K562 (cell line): ENCODE data around the gene KIAA2012. TPM values are rescaled to one million over a fixed set of nuclear protein-coding genes. Genes with fewer than 3 reads are reported as not detected.

Experiments
- DMBX1 ChIP-seq: fragments of 250-450 bp; sonication (Bioruptor Pico); IDR thresholded peaks from 2 replicates; pipeline ENCODE4 v1.8.0; 2022; ENCODE audit warnings: inconsistent platforms, mild to moderate bottlenecking, moderate library complexity, borderline replicate concordance
- ELF1 ChIP-seq: fragments of 200-800 bp; sonication (Bioruptor generic); IDR thresholded peaks from 2 replicates; pipeline ENCODE4 v1.6.1; 2016; ENCODE audit warnings: missing genetic modification characterization, missing compliant biosample characterization
- ESRRA ChIP-seq: fragments of 450-650 bp; IDR thresholded peaks from 2 replicates; pipeline ENCODE4 v1.6.1; 2014; ENCODE audit warnings: low read depth, mild to moderate bottlenecking, moderate library complexity, borderline replicate concordance
- FOS ChIP-seq: IDR thresholded peaks from 3 replicates; pipeline ENCODE4 v1.6.1; 2011; ENCODE audit not compliant: insufficient read length; ENCODE audit errors: extremely low read depth
- GATAD2B ChIP-seq: fragments of 450-650 bp; IDR thresholded peaks from 2 replicates; pipeline ENCODE4 v1.6.1; 2017; ENCODE audit warnings: mild to moderate bottlenecking, borderline replicate concordance
- MIER1 ChIP-seq: fragments of 450-650 bp; IDR thresholded peaks from 2 replicates; pipeline ENCODE4 v1.6.1; 2016; ENCODE audit warnings: antibody characterized with exemption, mild to moderate bottlenecking, low read depth
- NR1H2 ChIP-seq: sonication (generic); formaldehyde crosslinking; IDR thresholded peaks from 2 replicates; pipeline ENCODE4 v1.4.0; 2020; ENCODE audit warnings: mild to moderate bottlenecking, missing genetic modification reagents
- PHF8 ChIP-seq: fragments of 200-600 bp; sonication (generic); IDR thresholded peaks from 2 replicates; pipeline ENCODE4 v1.6.1; 2012; ENCODE audit warnings: mixed run types, mild to moderate bottlenecking, inconsistent platforms, low read length, moderate library complexity, borderline replicate concordance
- STAT5B ChIP-seq: fragments of 250-450 bp; sonication (Bioruptor Pico); IDR thresholded peaks from 2 replicates; pipeline ENCODE4 v1.8.0; 2021; ENCODE audit warnings: mild to moderate bottlenecking, inconsistent platforms
- TOE1 ChIP-seq, 2 experiments: fragments of 450-650 bp in 1 of 2; sonication (generic) in 1 of 2; formaldehyde crosslinking in 1 of 2; IDR thresholded peaks; 2 replicates each; pipeline versions ENCODE4 v1.7.1 to v1.8.0; 2016 to 2022; ENCODE audit warnings: borderline replicate concordance in 2 of 2, mild to moderate bottlenecking in 2 of 2, antibody characterized with exemption in 1 of 2, inconsistent platforms in 1 of 2, low read depth in 1 of 2, missing genetic modification reagents in 1 of 2, moderate library complexity in 1 of 2
- TRIM28 ChIP-seq: fragments of 450-650 bp; IDR thresholded peaks from 2 replicates; pipeline ENCODE4 v1.6.1; 2017
- TSC22D4 ChIP-seq: fragments of 450-650 bp; IDR thresholded peaks from 2 replicates; pipeline ENCODE4 v1.6.1; 2016; ENCODE audit warnings: missing genetic modification characterization, missing biosample characterization, control low read depth
- ZKSCAN8 ChIP-seq: fragments of 200-800 bp; sonication (Bioruptor generic); IDR thresholded peaks from 2 replicates; pipeline ENCODE4 v1.6.1; 2016; ENCODE audit warnings: missing genetic modification characterization, missing compliant biosample characterization
- polyA plus RNA-seq, 8 experiments: library from polyadenylated mRNA; depleted of rRNA in 4 of 8; stranded (reverse) in 5 of 8; unstranded in 3 of 8; fragments of >200 nt; fragmentation: Nextera tagmentation in 2 of 8; fragmentation: Illumina TruSeq in 1 of 8; extraction: Ambion mirVana in 2 of 8; extraction: Trizol in 1 of 8; gene quantifications; 2 replicates each; pipeline versions ENCODE4 v1.2.1 to v1.2.3, GENCODE V29; 2011 to 2014; ENCODE audit warnings: inconsistent platforms in 1 of 8, missing spikeins in 1 of 8
- total RNA-seq, 7 experiments: library from RNA; depleted of rRNA in 6 of 7; stranded (reverse); fragments of >200 nt in 6 of 7; fragmentation: Illumina TruSeq in 2 of 7; extraction: Trizol in 2 of 7; gene quantifications; 2 replicates each; pipeline versions ENCODE4 v1.2.1 to v1.2.3, GENCODE V29; 2011 to 2021; ENCODE audit warnings: low replicate concordance in 1 of 7
- TF ChIP-seq, protein P1 (sequence below): fragments of 250-450 bp; sonication (Bioruptor Pico); IDR thresholded peaks from 2 replicates; pipeline ENCODE4 v1.8.0; 2021; ENCODE audit warnings: borderline replicate concordance, mild to moderate bottlenecking, moderate library complexity; ENCODE audit not compliant: poor library complexity, severe bottlenecking
- TF ChIP-seq, protein P2 (sequence below): fragments of 250-450 bp; sonication (Bioruptor Pico); IDR thresholded peaks from 2 replicates; pipeline ENCODE4 v1.4.0; 2020; ENCODE audit warnings: mild to moderate bottlenecking, moderate library complexity
- TF ChIP-seq, protein P3 (sequence below), 2 experiments: fragments of 150-350 bp in 1 of 2; IDR thresholded peaks; 2 replicates each; pipeline ENCODE4 v1.6.1; 2012 to 2016; ENCODE audit warnings: low read depth in 2 of 2, low read length in 2 of 2, mild to moderate bottlenecking in 1 of 2, moderate library complexity in 1 of 2
- TF ChIP-seq, protein P4 (sequence below): fragments of 200-800 bp; sonication (Bioruptor generic); IDR thresholded peaks from 2 replicates; pipeline ENCODE4 v1.6.1; 2017; ENCODE audit warnings: missing genetic modification characterization, missing compliant biosample characterization

The KIAA2012 gene
- total and polyA plus RNA-seq, 9 of the 15 experiments (the other 6 are each of a cell fraction or from before 2014, with no cell fraction given), result not detected

DNA sequence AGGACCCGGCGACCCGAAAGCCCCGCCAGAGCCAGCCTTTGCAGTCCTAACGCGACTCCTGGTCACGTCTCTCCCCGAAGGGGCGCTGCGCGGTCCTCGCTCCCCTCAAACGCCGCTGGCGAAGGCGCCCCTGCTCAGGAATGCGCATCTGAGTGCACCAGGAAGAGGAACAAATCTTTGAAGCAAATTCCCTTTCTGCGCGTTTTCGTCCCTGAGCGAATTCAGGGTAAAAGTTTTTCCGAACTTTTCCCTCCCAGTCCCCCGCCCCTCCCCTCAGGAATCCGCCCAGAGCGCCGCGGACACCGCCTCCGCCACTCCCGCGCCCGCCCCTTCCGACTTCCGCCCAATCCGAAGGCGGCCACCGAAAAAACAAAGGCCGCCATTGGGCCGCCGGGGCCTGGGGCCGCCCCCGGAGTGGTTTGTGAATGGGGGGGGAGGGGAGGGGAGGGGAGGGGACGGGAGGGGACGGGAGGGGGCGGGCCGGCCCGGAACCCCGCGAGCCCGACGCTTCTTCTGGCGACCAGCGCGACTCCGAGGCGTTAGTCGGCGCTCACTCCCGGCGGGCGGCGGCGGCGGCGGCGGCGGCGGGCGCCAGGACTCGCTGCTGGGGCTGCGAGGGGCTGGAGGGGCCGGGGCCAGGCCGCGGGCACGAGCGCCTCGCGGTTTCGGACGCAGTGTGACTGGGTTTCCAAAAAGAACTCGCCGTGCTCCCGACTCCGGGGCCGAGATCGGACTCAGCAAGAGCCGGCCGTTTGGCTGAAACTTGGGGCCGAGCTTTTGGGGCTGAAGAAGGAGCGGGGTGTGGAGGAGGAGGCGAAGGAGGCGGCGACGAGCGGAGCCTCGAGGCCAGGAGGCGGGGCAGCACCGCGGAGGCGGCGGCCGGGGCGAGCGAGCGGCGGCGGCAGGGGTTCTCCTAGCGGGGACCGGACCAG lies 39.5 kb upstream of the KIAA2012 start, which contains the start of gene FZD7 (continued):
- TF ChIP-seq, protein P1, sequence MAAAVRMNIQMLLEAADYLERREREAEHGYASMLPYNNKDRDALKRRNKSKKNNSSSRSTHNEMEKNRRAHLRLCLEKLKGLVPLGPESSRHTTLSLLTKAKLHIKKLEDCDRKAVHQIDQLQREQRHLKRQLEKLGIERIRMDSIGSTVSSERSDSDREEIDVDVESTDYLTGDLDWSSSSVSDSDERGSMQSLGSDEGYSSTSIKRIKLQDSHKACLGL (CRISPR knock-in tag), result no peak
- TF ChIP-seq MIER1 (no peak), PHF8 (peak; percentile 71; the same call in 1 of the 2 replicates), TSC22D4 (tag) (no peak), TOE1 (IDR thresholded peaks at IDR 0.05; ENCODE audit: borderline replicate concordance) (peak; percentile 42; the same call in 1 of the 2 replicates), TOE1 (CRISPR knock-in tag; IDR thresholded peaks at IDR 0.05; ENCODE audit: borderline replicate concordance, low read depth) (no peak), ESRRA (no peak), DMBX1 (CRISPR knock-in tag) (no peak), TRIM28 (no peak), ELF1 (tag) (no peak), FOS (peak; percentile 41), ZKSCAN8 (no peak), NR1H2 (CRISPR knock-in tag) (no peak), STAT5B (CRISPR knock-in tag) (no peak), GATAD2B (no peak)
- TF ChIP-seq, protein P2, sequence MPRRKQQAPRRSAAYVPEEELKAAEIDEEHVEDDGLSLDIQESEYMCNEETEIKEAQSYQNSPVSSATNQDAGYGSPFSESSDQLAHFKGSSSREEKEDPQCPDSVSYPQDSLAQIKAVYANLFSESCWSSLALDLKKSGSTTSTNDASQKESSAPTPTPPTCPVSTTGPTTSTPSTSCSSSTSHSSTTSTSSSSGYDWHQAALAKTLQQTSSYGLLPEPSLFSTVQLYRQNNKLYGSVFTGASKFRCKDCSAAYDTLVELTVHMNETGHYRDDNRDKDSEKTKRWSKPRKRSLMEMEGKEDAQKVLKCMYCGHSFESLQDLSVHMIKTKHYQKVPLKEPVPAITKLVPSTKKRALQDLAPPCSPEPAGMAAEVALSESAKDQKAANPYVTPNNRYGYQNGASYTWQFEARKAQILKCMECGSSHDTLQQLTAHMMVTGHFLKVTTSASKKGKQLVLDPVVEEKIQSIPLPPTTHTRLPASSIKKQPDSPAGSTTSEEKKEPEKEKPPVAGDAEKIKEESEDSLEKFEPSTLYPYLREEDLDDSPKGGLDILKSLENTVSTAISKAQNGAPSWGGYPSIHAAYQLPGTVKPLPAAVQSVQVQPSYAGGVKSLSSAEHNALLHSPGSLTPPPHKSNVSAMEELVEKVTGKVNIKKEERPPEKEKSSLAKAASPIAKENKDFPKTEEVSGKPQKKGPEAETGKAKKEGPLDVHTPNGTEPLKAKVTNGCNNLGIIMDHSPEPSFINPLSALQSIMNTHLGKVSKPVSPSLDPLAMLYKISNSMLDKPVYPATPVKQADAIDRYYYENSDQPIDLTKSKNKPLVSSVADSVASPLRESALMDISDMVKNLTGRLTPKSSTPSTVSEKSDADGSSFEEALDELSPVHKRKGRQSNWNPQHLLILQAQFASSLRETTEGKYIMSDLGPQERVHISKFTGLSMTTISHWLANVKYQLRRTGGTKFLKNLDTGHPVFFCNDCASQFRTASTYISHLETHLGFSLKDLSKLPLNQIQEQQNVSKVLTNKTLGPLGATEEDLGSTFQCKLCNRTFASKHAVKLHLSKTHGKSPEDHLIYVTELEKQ (CRISPR knock-in tag), result no peak
- TF ChIP-seq, protein P3, sequence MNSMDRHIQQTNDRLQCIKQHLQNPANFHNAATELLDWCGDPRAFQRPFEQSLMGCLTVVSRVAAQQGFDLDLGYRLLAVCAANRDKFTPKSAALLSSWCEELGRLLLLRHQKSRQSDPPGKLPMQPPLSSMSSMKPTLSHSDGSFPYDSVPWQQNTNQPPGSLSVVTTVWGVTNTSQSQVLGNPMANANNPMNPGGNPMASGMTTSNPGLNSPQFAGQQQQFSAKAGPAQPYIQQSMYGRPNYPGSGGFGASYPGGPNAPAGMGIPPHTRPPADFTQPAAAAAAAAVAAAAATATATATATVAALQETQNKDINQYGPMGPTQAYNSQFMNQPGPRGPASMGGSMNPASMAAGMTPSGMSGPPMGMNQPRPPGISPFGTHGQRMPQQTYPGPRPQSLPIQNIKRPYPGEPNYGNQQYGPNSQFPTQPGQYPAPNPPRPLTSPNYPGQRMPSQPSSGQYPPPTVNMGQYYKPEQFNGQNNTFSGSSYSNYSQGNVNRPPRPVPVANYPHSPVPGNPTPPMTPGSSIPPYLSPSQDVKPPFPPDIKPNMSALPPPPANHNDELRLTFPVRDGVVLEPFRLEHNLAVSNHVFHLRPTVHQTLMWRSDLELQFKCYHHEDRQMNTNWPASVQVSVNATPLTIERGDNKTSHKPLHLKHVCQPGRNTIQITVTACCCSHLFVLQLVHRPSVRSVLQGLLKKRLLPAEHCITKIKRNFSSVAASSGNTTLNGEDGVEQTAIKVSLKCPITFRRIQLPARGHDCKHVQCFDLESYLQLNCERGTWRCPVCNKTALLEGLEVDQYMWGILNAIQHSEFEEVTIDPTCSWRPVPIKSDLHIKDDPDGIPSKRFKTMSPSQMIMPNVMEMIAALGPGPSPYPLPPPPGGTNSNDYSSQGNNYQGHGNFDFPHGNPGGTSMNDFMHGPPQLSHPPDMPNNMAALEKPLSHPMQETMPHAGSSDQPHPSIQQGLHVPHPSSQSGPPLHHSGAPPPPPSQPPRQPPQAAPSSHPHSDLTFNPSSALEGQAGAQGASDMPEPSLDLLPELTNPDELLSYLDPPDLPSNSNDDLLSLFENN (IDR thresholded peaks at IDR 0.05; ENCODE audit: low read depth in 2 of 2, low read length in 2 of 2), result no peak
- TF ChIP-seq, protein P4, sequence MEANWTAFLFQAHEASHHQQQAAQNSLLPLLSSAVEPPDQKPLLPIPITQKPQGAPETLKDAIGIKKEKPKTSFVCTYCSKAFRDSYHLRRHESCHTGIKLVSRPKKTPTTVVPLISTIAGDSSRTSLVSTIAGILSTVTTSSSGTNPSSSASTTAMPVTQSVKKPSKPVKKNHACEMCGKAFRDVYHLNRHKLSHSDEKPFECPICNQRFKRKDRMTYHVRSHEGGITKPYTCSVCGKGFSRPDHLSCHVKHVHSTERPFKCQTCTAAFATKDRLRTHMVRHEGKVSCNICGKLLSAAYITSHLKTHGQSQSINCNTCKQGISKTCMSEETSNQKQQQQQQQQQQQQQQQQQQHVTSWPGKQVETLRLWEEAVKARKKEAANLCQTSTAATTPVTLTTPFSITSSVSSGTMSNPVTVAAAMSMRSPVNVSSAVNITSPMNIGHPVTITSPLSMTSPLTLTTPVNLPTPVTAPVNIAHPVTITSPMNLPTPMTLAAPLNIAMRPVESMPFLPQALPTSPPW (CRISPR knock-in tag), result peak; percentile 96
